HG03095 (cell line): ENCODE data around the gene GPR83.
"Not testable (repeated sequence)": the region's sequence is repeated elsewhere in the genome, so short reads cannot be mapped to it uniquely, and the experiment has no call there.

Experiments used
- ATAC-seq: cut with Tn5 transposase; IDR thresholded peaks from one replicate; pipeline ENCODE4 v1.9.1; 2021; ENCODE audit warnings: moderate library complexity; ENCODE audit not compliant: unreplicated experiment

The GPR83 gene

GRCh38 chr11:94400839-94401772, at the start of gene GPR83:
GPR83 (minus strand) TSS chr11:94401419; CDS start chr11:94401247, 172 bp downstream.
- ATAC-seq: no peak

DNA sequence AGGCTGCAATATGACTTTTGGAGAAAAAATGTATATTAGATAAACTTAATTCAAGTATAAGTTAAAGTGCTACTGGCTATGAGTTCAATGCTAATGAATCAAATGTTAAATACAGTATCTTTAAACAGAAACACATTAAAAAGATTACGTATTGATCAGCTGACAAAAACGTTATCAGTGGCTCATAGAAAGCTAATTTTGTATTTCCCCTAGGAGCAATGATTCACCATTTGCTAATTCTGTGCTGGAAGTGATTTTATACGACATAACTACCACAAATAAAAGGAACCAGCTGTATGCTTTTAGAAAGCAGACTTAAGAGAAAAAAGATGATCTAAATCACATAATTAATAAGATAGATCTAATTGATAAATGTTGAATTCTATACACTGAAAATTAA, 48.8 kb upstream of the GPR83 start:
- no peak for ATAC-seq

- no peak for ATAC-seq
Observed at GRCh38 chr11:94449437-94449836, 48.2 kb upstream of the GPR83 start.

DNA sequence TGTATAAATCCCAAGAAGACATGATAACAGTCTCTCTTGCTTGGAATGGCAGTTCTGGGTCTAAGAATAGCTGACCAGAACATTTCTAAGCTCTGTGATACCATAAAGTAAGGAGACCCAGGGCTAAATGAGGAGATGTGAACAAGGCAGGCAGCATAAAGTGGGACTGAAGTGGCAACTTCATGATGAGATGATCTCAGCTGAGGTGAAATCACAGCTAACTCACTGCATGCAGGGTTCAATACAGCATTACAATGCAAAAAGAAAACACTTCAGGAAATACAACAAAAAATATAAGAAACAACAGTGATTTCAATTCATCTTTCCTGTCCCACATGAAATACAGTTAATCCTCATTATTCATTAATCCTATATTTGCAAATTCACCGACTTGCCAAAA, 47.8 kb upstream of the GPR83 start:
- ATAC-seq: no peak

DNA sequence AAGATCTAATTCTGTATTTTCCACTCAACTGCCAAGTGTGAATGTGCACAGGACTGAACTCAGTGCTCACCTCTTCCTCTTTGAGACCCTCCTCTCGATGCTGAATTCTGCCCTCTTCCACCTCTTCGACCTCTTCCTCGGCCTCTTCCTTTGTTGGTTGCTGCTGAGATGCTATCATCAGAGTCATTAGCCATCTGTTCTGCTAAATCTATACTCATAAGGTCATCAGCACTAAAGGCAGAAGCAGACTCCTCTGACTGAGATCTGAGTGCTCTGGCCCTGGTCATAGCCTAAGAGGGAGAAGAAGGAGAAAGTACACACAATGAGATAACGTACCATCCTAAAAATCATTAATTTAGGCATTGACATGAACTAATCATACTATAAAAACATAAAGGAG, 45.9 kb upstream of the GPR83 start:
- no peak for ATAC-seq

DNA sequence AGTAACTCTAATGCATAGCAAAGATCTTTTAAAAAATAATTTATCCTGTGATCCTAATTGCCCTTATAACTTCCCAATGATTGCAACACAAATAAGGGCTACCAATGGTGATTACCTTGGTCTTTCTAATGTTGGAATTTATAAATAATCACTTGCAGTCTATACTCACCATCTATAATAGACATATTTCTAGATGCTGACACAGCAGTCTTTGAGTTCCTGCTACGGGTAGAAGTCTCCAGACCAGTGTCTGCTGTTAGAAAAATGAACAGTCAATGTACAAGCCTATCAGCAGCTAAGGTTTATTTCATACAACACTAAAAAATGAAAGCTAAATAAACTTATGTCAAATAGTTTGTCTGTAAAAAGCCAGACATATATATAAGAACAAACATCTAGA, 44.4 kb upstream of the GPR83 start:
- ATAC-seq: no peak

- ATAC-seq: no peak
Observed at GRCh38 chr11:94433049-94433448, 31.8 kb upstream of the GPR83 start.

GRCh38 chr11:94424662-94425061, 23.4 kb upstream of the GPR83 start:
- no peak for ATAC-seq

GRCh38 chr11:94424011-94424410, 22.8 kb upstream of the GPR83 start:
- no peak for ATAC-seq

DNA sequence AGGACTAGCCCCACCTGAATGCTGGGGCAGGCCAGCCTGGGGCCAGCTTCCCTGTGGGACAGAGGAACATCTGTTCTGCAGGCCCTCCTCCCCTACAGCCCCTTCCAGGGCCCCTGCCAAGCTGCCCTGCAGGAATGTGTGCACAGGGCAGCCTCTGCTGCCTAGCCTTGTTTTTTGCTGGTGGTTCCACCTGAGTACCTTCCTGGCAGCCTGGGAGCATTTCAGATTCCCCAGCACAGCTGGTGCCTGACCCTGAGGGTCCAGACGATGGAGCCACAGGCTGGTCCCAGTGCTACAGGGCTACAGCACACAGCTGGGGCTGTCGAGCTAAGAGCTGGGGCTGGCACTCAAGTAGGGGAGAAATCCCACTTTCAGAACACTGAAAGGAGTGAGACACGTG, 22.3 kb upstream of the GPR83 start:
- no peak for ATAC-seq

DNA sequence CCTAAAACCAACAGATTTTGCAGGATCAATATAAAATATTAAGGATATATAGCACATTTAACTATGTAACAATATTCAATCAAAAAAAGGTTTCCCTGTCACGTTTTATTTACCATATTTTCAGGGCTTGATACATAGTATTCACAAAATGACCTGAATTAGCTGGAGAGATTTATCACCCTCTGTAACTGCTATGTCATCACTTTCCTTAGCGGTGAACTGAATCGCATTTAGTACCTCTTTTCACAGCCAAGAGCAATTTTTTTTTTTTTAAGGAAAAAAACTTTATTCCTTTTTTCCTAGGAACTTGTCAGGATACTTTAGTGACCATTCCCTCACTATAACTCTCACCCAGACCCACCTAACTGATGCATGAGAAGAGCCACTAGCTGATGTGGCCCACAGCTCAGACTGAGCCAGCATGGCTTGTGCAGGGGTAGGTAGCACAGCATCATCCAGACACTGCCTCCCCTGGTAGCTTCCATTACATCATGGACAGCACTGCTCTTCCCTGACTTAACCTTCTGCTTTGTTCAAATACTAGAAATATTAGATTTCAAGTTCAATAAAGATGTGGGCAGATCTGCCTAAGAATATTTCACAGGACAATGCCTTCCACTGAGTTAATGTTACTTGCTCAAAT, 17.0 kb upstream of the GPR83 start:
- no peak for ATAC-seq

DNA sequence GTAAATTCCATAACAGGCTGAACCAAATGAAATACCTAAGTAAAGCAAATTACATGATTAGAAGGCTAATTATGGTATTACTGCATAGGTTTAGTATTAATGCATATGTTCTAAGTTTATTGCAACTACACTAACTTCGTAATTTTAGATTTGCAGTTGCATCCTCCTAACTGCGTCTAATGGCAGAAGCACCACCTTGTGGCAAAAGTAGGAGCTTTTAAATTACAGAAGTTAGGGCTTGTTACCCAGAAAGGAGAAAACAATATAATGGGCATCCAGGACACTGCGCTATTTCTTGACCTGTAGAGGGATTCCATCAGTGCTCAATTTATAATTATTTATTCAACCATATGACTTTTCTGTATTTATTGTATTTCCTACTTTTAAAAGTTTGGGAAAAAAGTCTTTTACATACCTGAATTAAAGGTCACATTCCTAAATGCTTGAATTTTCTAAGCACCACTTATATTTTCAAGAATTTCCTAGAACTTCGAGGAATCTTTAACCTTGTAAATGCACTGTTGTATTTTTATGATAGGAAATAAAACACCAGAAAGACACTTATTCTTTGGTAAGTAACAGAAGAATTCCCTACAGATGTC, 16.3 kb upstream of the GPR83 start:
- ATAC-seq: no peak

DNA sequence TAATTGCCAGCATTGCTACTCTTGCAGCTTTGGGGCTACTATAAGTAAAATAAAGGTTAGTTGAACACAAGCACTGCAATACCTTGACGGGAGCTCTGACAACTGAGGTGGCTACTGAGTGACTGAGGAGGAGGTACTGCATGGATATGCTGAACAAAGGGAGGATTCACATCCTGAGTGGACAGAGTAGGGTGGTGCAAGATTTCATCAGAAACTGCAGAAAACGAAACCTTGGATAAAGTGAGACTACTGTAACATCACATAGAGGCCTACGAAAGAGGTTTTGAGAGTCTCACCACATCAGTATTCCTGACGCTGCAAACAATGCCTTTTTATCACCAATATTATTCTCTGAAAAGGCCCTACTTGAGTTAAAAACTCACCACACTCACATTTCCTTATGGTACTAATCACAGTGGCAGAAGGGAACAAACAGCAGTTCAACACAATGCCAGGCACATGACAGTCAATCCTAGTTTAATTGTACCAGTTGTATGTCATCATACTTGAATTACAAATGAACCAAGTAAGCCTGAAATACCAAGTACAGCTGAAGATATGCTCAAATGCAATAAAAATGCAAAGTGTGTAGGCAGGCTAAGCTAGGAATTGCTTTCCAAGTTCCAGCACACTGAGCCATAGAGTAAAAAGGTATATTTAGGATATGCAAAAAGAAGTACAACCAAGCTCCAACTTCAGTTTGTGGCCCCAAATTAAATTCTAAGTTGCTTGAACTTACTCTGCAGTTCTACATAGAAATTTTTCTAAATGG, 4.0 kb upstream of the GPR83 start:
- ATAC-seq: no peak

DNA sequence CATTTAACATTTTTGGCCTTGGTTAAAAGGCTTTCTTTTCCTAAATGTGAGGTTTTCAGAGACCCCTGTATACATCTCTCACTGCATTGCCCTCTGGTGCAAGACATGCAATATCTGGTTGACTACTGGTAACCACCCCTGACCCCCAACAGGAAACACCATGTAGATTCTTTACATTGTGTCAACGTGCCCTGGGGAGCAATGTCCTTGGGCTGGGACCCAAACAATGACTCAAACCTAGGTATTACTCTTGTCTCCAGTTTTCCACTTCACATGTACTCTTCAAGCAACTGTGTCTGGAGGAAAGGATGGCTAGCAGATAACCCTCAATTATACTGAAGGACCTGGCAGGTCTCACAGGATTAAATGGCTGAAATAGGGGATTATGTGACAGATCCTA, 1.1 kb upstream of the GPR83 start:
- no peak for ATAC-seq

GRCh38 chr11:94401773-94402265, 600 bp upstream of the GPR83 start:
- no peak for ATAC-seq

- no peak for ATAC-seq
Observed at GRCh38 chr11:94400457-94400838, 771 bp downstream of the GPR83 start.

DNA sequence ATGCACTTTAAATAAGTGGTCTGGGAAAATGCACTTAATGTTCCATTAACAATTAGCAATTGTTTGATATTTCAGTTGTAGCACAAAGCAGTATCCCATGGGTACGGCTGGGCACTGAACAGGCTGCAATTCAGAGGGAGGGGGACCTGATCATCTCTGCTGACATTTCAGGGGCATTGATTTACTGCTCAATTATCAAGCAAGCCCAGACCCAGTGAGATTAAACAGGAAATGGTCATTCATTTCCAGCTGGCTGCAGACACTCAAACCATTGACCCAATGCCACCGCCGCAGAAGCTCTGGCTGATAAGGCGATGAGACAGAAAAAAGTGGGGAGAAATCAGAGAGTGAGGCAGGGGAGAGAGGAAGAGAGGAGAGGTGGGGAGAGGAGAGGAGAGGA, 1.2 kb downstream of the GPR83 start:
- ATAC-seq: no peak

DNA sequence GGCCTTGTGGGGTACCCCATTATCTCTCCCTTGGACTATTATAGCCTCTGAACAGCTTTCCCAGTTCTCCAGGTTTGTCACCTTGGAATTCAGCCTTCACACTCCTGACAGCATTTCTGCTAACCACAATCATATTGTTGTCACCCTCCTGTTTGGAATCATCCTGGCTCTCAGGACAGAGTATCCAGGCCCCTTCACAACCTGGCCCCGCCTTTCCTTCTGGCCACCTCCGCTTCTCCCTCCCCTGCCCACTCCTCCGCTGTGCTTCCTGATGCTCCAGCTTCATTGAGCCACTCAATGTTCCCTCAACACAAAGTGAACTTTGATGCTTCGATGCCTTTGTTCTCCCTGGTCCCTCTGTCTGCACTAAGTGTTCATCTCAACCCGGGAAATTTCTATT, 3.1 kb downstream of the GPR83 start:
- ATAC-seq: no peak

DNA sequence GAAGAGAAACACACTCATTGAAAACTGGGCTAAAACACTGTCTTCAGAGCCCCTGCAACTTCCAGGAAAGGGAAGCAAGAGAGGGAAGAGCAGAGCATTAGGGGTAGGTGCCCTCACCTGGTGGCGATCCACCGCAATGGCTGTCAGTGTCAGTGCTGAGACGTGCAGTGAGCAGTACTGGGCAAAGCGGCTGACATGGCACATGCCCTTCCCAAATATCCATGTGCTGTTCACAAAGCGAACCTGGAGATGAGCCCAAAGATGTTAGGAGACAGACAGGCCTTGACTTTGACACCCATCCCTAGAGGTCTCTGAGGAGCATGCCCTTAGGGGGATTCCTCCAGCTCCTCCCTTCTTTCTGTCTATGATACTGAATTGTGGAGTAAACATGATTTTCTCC, 4.9 kb downstream of the GPR83 start:
- ATAC-seq: no peak

- ATAC-seq: not testable (repeated sequence)
Observed at GRCh38 chr11:94391937-94392336, 9.3 kb downstream of the GPR83 start.

DNA sequence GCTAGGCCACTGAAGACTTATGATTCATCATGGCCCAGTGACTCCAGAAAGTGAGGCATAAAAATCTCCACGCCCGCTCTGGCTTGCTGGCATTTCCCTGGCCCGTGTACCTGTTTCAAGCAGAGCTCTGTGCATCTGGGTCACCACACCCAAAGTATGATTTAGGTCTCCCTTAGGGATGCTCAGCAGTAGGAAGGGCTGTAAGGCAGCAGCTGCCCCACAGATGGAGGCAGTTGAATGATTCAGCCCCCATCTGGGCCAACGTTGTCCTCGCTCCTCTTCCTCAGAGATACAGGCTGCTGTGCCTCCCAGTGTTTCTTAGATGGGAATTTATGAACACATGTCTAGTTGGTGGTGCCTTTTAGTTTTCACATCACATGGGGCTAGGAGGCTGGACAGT, 21.6 kb downstream of the GPR83 start:
- ATAC-seq: no peak
